ENCODE results near the gene MYOM1.

The MYOM1 gene

DNA sequence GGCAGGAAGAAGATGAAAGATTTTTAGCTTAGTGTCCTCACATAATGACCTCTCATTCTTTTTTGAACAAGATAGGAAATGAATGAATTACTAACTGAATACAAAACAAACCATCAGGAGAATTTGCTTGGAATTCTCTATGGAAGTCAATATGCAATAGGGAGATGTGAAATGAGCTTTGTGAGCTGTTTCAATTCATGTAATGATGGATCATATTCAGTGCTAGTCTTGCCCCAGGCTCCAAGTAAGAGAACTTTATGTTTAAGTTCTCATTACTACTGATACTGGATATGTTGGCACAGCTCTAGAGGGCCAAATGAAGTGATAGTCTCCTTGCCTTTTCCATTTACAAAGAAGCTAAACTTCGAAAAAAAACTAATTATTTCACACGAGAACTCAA lies 29.2 kb downstream of the MYOM1 start:
- TF ChIP-seq ZBTB7A (IDR thresholded peaks at IDR 0.05; ENCODE audit: low read depth) = no peak
- no peak for TF ChIP-seq CEBPB (IDR thresholded peaks at IDR 0.05)
- no peak for TF ChIP-seq CREB1 (IDR thresholded peaks at IDR 0.05; ENCODE audit: low read depth)
- TF ChIP-seq FOXM1 (IDR thresholded peaks at IDR 0.05; ENCODE audit: borderline replicate concordance, low read depth) = no peak
- no peak for TF ChIP-seq YY1 (IDR thresholded peaks at IDR 0.05; ENCODE audit: low read depth)
- TF ChIP-seq, protein P1, sequence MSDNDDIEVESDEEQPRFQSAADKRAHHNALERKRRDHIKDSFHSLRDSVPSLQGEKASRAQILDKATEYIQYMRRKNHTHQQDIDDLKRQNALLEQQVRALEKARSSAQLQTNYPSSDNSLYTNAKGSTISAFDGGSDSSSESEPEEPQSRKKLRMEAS (IDR thresholded peaks at IDR 0.05) = no peak
- no peak for TF ChIP-seq NFIC (IDR thresholded peaks at IDR 0.05)
- TF ChIP-seq TCF12 (IDR thresholded peaks at IDR 0.05; ENCODE audit: low read depth) = no peak
- TF ChIP-seq, protein P2, sequence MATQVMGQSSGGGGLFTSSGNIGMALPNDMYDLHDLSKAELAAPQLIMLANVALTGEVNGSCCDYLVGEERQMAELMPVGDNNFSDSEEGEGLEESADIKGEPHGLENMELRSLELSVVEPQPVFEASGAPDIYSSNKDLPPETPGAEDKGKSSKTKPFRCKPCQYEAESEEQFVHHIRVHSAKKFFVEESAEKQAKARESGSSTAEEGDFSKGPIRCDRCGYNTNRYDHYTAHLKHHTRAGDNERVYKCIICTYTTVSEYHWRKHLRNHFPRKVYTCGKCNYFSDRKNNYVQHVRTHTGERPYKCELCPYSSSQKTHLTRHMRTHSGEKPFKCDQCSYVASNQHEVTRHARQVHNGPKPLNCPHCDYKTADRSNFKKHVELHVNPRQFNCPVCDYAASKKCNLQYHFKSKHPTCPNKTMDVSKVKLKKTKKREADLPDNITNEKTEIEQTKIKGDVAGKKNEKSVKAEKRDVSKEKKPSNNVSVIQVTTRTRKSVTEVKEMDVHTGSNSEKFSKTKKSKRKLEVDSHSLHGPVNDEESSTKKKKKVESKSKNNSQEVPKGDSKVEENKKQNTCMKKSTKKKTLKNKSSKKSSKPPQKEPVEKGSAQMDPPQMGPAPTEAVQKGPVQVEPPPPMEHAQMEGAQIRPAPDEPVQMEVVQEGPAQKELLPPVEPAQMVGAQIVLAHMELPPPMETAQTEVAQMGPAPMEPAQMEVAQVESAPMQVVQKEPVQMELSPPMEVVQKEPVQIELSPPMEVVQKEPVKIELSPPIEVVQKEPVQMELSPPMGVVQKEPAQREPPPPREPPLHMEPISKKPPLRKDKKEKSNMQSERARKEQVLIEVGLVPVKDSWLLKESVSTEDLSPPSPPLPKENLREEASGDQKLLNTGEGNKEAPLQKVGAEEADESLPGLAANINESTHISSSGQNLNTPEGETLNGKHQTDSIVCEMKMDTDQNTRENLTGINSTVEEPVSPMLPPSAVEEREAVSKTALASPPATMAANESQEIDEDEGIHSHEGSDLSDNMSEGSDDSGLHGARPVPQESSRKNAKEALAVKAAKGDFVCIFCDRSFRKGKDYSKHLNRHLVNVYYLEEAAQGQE (IDR thresholded peaks at IDR 0.05; ENCODE audit: low read depth) = no peak
- no peak for TF ChIP-seq TAF1 (IDR thresholded peaks at IDR 0.05; ENCODE audit: low read depth)
- TF ChIP-seq EP300 (IDR thresholded peaks at IDR 0.05; ENCODE audit: borderline replicate concordance) = no peak
- no peak for TF ChIP-seq RAD21 (IDR thresholded peaks at IDR 0.05; ENCODE audit: low read depth)
- TF ChIP-seq EGR1 (IDR thresholded peaks at IDR 0.05) = no peak
- TF ChIP-seq, protein P3, sequence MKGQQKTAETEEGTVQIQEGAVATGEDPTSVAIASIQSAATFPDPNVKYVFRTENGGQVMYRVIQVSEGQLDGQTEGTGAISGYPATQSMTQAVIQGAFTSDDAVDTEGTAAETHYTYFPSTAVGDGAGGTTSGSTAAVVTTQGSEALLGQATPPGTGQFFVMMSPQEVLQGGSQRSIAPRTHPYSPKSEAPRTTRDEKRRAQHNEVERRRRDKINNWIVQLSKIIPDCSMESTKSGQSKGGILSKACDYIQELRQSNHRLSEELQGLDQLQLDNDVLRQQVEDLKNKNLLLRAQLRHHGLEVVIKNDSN (IDR thresholded peaks at IDR 0.05) = no peak

DNA sequence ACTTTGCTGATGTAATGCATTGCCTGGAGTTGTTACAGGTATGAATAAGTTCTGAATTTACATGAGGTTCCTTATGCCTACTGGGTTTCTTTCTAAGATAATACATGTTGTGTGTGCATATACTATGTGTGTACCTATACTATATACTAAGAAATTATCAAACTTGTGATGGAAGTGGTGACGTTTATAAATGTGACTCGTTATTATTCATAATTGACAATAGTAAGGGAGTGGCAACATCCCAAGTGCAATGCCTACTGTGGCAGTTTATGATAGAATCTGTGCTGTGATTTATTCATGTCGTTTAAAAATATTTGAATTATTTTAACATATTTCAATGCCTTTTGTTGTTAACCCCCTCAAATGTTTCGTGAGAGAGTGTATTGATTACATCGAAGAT lies 29.9 kb downstream of the MYOM1 start:
- TF ChIP-seq, protein P1 (IDR thresholded peaks at IDR 0.05) = no peak
- TF ChIP-seq EP300 (IDR thresholded peaks at IDR 0.05; ENCODE audit: borderline replicate concordance) = no peak
- TF ChIP-seq TAF1 (IDR thresholded peaks at IDR 0.05; ENCODE audit: low read depth) = no peak
- TF ChIP-seq FOXM1 (IDR thresholded peaks at IDR 0.05; ENCODE audit: borderline replicate concordance, low read depth) = no peak

DNA sequence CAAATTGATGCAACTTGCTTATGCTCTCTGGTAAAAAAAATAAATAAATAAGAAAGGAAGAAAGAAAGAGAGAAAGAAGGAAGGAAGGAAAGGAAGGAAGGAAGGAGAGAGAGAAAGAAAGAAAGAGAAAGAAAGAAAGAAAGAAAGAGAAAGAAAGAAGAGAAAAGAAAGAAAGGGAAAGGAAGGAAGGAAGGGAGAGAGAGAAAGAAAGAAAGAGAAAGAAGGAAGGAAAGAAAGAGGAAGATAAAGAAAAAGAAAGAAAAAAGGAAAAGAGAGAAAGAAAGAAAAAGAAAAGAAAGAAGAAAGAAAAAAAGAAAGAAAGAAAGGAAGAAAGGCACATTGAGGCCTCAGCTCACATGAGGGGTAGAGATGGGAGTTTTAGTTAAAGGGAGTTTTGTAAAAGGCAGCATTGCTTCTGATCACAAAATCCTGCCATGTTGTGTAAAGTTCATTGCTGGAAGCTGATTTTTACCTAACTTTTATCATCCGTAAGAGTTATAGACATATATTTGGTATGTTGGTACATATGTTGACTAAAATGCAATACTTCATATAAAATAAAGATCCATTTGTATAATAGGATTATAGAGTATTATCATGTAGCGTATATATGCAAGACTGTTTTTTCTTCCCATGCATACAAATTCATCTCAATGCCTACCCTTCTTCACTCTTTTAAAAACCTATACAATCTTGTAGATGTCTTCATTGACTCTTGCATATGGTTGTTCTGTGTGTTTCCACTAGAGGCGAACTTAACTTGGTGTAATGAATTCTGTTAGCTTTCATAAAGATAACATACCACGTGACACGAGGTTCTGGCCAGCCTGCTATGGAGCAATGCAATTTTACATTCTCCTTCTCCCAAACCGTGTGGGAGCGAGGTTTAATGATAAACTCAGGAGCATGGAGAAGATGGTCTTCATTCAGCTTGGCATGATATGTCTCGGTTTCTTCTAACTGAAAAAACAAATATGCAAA lies 32.8 kb downstream of the MYOM1 start:
- TF ChIP-seq YY1 (IDR thresholded peaks at IDR 0.05; ENCODE audit: low read depth) = no peak
- no peak for TF ChIP-seq EP300 (IDR thresholded peaks at IDR 0.05; ENCODE audit: borderline replicate concordance)
- no peak for TF ChIP-seq ZBTB7A (IDR thresholded peaks at IDR 0.05; ENCODE audit: low read depth)
- TF ChIP-seq, protein P2 (IDR thresholded peaks at IDR 0.05; ENCODE audit: low read depth) = no peak
- TF ChIP-seq EGR1 (IDR thresholded peaks at IDR 0.05) = no peak
- TF ChIP-seq, protein P1 (IDR thresholded peaks at IDR 0.05) = no peak
- TF ChIP-seq RAD21 (IDR thresholded peaks at IDR 0.05; ENCODE audit: low read depth) = no peak
- no peak for TF ChIP-seq NFIC (IDR thresholded peaks at IDR 0.05)
- no peak for TF ChIP-seq CEBPB (IDR thresholded peaks at IDR 0.05)
- no peak for TF ChIP-seq TAF1 (IDR thresholded peaks at IDR 0.05; ENCODE audit: low read depth)
- no peak for TF ChIP-seq TCF12 (IDR thresholded peaks at IDR 0.05; ENCODE audit: low read depth)
- TF ChIP-seq, protein P3 (IDR thresholded peaks at IDR 0.05) = no peak
- no peak for TF ChIP-seq CREB1 (IDR thresholded peaks at IDR 0.05; ENCODE audit: low read depth)
- no peak for TF ChIP-seq FOXM1 (IDR thresholded peaks at IDR 0.05; ENCODE audit: borderline replicate concordance, low read depth)
- no peak for TF ChIP-seq TEAD4 (IDR thresholded peaks at IDR 0.05)

DNA sequence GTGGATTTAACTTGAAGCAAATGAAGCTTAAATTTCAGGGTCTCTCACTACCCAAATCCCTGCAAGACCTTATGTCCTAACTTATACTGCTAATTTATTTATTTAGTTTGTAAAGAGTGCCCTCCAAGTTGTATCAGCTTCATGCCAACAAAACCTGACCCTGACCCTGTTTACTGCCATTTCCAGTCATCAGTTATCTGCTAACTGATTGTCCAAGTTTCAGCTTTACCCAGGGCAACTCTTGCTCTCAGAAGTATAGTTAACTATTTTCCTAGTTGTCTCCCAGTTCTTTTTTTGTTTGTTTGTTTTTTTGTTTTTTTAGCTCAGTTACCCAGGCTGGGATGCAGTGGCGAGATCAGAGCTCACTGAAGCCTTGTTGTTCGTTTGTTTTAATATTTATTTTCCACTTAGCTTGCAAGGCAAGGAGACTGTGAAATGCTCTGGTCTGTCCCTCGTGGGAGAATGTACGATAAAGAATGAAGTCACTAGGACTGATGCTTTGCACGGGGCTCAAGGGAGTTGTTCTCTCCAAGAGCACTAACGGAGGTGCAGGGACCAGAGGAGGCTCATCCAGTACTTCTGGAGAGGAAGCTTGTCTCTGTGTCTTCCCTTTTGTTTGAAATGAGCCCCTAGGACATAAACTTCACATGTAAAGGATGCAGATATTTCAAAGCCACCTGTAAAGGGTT lies 35.3 kb downstream of the MYOM1 start:
- TF ChIP-seq TEAD4 (IDR thresholded peaks at IDR 0.05) (no peak), FOXM1 (IDR thresholded peaks at IDR 0.05; ENCODE audit: borderline replicate concordance, low read depth) (no peak), CEBPB (IDR thresholded peaks at IDR 0.05) (no peak), ZBTB7A (IDR thresholded peaks at IDR 0.05; ENCODE audit: low read depth) (no peak), TAF1 (IDR thresholded peaks at IDR 0.05; ENCODE audit: low read depth) (no peak), EGR1 (IDR thresholded peaks at IDR 0.05) (no peak), RAD21 (IDR thresholded peaks at IDR 0.05; ENCODE audit: low read depth) (no peak), EP300 (IDR thresholded peaks at IDR 0.05; ENCODE audit: borderline replicate concordance) (no peak), NFIC (IDR thresholded peaks at IDR 0.05) (no peak), CREB1 (IDR thresholded peaks at IDR 0.05; ENCODE audit: low read depth) (no peak), TCF12 (IDR thresholded peaks at IDR 0.05; ENCODE audit: low read depth) (no peak), YY1 (IDR thresholded peaks at IDR 0.05; ENCODE audit: low read depth) (no peak)
- TF ChIP-seq, protein P1 (IDR thresholded peaks at IDR 0.05) = no peak
- TF ChIP-seq, protein P2 (IDR thresholded peaks at IDR 0.05; ENCODE audit: low read depth) = no peak
- TF ChIP-seq, protein P3 (IDR thresholded peaks at IDR 0.05) = no peak

Measured in Ishikawa (cell line).